Dedifferentiated amniotic fluid mesenchymal stem cell (primary cell): ENCODE data around the gene C1orf174.
A peak's percentile ranks its signal among the peaks of the same experiment; 100 is the strongest.

Source experiments
- DNase-seq: peaks from one replicate; pipeline ENCODE4 v3.0.0-alpha.2; 2016; ENCODE audit errors: extremely low spot score

Gene C1orf174

GRCh38 chr1:3871451-3871805 lies 28.6 kb downstream of the C1orf174 start:
- DNase-seq: no peak

DNA sequence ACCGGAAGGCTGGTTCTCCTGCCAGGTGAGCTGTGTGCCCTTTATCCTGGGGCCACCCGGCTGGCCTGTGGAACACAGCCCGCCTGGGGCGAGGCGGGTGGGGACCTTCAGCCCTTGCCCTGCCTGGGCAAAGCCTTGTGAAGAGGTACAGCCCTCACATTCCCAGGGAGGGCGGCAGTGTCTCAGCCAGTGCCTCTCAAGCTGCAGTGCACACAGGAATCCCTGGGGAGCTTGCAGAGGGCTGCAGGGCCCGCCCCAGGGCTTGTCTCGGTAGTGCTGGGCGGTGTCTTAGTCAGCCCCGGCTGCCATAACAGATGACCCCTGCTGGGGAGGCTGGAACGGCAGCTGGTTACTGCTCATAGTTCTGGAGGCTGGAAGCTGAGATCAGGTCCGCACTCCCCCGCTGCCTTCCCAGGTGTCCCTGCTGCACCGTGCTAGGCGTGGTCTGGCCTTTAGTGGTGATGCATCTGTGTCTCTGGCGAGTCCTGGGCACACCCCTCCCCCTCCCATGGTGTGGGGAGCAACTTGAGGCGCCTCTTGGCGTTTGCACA lies 30.2 kb downstream of the C1orf174 start:
- DNase-seq: no peak

- no peak for DNase-seq
These were observed 31.5 kb downstream of the C1orf174 start for GRCh38 chr1:3868464-3869006.

DNA sequence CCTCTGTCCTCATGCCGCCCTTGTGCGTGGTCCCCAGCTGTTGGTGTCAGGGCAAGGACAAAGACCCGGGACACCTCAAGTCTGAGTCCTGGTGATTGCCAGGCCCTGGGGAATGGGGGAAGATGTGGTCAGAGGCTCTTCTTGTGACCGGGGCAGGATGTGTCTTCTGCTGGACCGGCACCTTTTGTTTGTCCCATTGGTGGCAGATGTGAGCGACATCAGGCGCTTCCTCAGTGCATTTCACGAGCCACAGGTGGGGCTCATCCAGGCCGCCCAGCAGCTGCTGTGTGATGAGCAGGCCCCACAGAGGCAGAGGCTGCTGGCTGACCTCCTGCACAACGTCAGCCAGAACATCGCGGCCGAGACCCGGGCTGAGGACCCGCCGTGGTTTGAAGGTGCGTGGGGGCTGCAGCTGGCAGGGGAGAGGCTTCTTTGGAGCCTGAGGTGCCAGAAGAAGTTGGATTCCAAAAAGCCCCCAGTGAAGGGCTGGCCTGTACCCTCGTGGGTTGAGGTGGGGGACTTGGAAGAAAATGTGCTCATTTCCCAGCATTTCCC lies 34.4 kb downstream of the C1orf174 start:
- DNase-seq: no peak

DNA sequence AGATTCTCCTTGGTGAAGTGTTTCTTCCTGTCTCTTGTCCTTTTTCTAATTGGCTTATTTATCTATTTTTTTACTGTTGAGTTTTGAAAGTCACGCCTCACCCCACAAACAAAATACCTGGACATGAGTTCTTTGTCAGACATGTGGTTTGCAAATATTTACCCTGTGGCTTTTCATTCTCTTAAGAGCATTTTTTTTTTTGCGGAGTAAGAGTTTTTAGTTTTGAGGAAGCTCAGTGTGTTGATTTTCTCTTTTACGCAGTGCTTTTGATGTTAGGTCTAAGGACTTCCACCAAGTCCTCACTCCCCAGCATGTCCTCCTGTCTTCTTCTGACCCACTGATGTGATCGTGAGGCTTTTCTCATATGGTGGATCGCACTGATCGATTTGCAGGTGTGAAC lies 35.2 kb downstream of the C1orf174 start:
- DNase-seq: no peak

DNA sequence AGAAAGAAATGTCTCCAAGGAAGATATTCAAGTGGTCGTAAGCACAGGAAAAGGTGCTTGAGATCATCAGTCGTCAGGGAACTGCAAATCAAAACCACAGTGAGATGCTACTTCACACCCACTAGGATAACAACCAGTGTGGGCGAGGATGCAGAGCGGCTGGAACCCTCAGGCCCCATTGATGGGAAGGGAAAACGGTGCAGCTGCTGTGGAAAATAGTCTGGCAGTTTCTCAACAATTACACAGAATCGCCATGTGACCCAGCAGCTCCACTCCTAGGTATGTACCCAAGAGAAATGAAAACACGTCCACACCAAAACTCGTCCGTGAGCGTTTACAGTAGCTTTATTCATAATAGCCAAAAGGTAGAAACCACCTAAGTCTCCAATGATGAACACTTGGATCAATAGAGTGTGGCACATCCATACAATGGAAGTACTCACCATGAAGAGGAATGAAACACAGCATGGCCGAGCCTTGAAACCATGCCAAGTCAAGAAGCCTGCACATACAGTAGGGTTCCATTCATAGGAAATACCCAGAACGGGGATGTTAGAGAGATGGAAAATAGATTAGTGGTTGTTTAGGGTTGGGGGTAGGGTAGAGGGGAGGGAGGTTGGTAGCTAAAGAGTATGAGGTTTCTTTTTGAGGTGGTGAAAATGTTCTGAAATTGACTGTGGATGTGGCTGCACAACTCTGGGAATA lies 36.7 kb downstream of the C1orf174 start:
- DNase-seq: no peak

DNA sequence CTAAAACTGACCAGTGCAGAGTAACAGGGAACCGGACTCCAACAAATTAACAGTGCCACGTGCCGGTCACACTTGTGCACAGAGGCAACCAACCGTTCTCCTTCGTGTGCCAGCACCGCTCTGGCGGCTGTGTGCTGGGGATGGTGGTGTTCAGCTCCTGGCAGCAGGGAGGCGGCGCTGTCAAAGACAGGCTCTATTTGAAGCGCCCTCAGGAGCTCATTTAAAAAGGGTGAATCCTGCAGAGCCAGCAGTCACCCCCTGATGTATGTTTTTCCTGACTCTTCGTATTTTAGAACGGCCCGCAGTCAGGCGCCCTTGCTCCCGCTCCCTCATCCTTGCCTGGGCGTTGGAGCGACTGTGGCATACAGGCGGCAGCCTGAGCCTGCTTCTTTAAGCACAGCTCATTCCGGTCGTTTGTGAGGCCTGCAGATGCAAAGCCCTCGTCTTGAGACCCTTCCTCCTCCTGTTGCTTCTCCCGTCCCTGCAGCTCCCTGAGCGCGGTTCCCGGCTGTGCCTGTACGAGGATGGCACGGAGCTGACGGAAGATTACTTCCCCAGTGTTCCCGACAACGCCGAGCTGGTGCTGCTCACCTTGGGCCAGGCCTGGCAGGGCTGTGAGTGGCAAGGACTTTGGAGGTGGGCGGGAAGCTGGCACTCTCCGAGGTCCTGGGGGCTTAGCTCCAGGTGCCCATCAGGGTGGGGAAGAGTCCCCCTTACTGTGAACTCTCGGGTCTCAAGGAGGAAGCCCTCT lies 41.7 kb downstream of the C1orf174 start:
- no peak for DNase-seq

- no peak for DNase-seq
These were observed 42.3 kb downstream of the C1orf174 start for GRCh38 chr1:3857791-3858129.

DNA sequence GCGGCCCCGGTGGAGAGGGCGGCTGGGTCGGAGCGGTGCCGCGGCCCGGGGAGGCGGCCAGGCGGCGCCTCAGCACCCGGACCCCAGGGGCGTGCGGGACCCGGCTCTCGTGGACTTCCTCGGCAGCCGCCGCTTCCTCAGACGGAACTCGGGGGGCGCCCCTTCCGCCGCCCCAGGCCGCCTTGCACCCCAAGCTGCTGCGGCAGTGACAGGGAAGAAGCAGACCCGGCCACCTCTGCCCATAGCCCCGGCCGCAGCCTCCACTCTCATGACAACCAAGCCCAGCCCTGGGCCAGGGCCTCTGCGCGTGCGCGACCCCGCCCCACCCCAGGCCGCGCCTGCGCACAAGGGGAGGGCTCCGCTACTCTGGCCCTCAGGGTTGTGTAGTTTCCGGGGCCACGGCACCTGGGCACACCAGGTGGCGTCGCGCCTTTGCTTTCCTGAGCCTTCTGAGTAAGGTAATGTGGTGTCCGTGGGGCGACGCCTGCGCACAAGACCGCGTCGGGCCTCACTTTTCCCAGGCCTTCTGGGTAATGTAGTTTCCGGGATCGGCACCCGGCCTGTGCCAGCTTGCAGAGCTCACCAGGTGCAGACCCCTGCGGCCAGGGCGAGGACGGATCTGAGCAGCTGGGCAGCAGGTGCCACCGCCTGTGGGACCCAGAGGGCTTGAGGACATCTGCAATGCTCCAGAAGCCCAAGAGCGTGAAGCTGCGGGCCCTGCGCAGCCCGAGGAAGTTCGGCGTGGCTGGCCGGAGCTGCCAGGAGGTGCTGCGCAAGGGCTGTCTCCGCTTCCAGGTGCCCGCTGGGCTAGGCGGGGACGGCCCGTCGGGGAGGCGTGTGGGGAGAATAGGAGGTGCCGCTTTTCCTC lies 42.9 kb downstream of the C1orf174 start, which contains the start of the genes CEP104 and DFFB:
Gene CEP104, minus strand, starts transcription at position 289 of the 868 bp plus-strand sequence. CDS start 4,804 bp downstream, outside the sequence.
Gene DFFB, plus strand, starts transcription at position 554 of the 868 bp plus-strand sequence. Its CDS starts 128 bp downstream, at position 682.
- DNase-seq: peak; percentile 58

GRCh38 chr1:3852711-3853485 lies 47.2 kb downstream of the C1orf174 start:
- DNase-seq: no peak

GRCh38 chr1:3852091-3852490 lies 48.0 kb downstream of the C1orf174 start:
- no peak for DNase-seq

GRCh38 chr1:3851292-3851691 lies 48.8 kb downstream of the C1orf174 start:
- DNase-seq: no peak

GRCh38 chr1:3850857-3851256 lies 49.2 kb downstream of the C1orf174 start:
- DNase-seq: no peak

GRCh38 chr1:3847081-3847480 lies 53.0 kb downstream of the C1orf174 start:
- no peak for DNase-seq

DNA sequence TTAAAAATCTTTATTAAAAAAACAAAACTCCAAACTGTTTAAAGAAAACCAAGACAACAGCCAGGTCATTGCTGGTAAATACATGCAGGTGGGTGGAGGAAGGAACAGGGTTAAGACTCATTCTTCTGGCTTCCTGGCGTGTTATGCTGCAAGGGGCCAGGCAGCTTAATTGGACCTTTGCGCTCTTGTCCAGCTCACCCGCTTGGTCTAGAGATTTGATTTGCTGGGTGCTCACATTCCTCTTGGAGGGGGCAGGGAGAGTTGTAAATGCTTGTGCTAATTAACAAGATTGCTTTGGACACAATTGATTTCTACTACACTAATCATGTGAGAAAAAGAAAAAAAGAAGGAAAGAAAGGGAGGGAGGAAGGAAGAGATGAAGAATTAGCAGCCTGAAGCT lies 53.5 kb downstream of the C1orf174 start:
- no peak for DNase-seq

DNA sequence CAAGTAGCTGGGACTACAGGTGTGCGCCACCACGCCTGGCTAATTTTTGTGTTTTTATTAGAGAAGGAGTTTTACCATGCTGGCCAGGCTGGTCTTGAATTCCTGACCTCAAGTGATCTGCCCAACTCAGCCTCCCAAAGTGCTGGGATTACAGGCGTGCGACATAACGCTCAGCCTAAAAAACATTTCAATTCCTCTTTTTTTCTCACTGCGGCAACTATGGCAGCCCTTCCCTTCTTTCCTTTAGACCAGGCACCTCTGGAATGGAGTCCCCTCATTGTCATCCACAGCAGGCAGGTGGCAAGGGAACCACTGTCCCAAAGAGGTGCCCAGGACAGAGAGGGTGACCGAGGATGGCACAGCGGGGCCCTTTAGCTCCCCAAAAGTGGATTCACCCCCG lies 57.2 kb downstream of the C1orf174 start:
- DNase-seq: no peak

DNA sequence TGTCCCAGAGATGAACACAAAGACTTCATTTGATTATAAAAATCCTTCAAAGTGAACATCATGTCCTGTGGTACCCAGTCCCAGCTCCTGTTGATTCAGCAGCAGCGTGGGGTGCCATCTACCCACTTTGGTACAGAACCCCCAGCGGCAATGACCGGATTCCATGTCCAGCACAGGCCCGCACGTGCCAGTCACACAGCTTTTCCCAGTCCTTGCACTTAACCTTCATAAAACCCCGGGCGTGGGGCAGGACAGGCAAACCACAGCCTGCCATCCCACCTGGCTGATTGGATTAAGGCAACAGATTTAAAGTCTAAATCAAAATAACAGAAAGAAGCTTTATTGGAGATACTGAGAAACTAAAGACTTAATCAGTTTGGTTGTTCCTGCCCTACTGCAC lies 58.6 kb downstream of the C1orf174 start:
- no peak for DNase-seq
